AG08395 (cell line): ENCODE measurements around the gene MACF1.

ENCODE experiments used
- DNase-seq: peaks from one replicate; pipeline ENCODE4 v3.0.0; 2012; ENCODE audit warnings: mixed read lengths, low spot score

MACF1 gene

GRCh38 chr1:39213511-39214002 lies 9.1 kb downstream of the MACF1 start:
- DNase-seq: peak; percentile 41

DNA sequence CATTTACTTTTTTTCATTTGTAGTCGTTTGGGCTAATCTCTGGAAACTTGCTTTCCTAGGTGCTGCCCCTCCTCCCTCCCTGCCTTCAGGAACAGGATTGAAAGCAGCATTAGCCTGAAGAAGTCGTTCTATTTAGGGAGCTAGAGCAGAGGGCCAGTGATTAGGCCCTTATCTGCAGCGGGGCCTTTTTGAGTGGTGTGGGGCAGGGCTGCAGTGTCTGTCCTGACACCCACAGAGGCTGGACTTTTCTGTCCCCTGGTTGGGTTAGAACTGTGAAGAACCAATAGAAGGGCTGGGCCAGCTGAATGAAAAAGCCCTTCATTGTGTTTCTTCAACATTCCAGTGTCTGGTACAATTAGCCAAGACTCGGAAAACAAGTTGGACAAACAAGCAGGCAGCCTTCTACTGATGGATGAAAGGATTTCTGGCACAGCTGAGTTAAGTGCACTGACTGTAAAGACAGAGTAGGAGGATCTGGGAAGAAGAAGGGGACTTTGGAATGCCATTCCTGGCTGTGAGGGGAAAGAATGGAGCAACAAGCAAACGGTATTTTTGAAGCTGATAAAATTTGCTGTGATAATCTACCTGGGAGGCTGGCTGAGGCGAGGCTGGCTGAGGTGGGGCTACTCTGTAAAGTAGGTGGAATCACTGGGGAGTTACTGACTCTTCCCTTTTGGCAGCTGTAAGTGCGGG lies 9.7 kb downstream of the MACF1 start:
- no peak for DNase-seq

GRCh38 chr1:39214714-39214997 lies 10.2 kb downstream of the MACF1 start:
- no peak for DNase-seq

- no peak for DNase-seq
Measured at GRCh38 chr1:39214998-39215873, 10.7 kb downstream of the MACF1 start.

- DNase-seq: no peak
Measured at GRCh38 chr1:39216771-39217170, 12.3 kb downstream of the MACF1 start.

- no peak for DNase-seq
Measured at GRCh38 chr1:39220891-39221870, 16.7 kb downstream of the MACF1 start.

DNA sequence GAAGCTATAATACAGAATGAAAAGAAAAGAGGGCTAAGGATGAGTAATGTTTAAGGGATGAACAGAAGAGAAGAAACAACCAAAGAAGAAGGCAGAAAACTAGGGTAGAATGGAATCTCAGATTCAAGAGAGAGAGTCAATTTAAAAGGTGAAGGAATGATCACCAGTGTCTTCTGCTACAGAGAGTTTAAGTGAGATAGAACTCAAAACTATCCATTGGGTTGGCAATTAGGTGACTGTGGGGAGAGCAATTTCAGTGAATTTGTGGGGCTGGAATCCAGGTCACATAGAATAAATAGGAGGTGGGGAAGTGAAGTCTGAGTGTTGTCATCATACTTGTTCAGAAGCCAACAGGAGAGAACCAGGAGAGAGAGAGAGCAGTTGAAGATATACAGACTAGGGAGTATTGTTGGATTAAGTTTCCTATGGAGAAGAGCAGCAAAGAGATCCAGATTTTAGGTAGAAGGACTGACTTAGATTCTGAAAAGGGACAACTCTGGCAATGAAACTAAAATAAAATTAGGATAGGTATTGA lies 19.9 kb downstream of the MACF1 start:
- DNase-seq: no peak

GRCh38 chr1:39226836-39227235 lies 22.3 kb downstream of the MACF1 start:
- DNase-seq: no peak

- no peak for DNase-seq
Measured at GRCh38 chr1:39228252-39228651, 23.8 kb downstream of the MACF1 start.

DNA sequence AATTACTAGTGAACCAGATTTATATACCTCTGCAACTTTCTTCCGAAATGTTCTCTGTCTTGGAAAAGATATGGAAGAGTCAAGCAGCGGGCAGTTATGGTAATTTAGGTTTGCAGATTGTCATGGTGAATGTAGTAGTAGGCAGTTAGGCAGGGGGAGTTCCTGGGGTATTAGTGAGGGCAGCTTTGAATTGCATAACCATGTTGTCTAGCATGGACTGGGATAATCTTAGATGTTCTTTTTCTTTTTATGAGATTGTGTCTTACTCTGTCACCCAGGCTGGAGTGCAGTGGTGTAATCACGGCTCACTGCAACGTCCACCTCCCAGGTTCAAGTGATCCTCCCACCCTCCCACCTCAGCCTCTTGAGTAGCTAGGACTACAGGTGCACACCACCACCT lies 25.0 kb downstream of the MACF1 start:
- DNase-seq: no peak

- peak; percentile 65 for DNase-seq
Measured at GRCh38 chr1:39230261-39231190, 26.0 kb downstream of the MACF1 start.

DNA sequence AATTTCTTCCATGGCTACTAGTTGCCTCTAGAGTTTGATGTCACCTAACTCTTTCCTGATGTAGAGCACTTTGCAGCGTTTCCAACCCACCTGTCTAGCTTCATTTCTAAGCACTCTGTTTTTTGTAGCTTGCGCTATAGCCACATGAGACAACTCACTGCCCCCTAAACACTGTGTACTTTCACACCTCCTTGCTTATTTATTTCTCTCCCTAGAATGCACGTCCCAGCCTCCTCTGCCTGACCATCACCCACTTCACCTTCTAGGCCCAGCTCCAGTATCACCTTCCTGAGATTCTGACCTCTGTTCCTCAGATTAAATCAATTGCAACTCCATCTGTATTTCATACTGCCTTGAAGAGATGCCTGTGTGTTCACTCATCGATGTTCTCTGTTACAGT lies 32.5 kb downstream of the MACF1 start:
- no peak for DNase-seq

DNA sequence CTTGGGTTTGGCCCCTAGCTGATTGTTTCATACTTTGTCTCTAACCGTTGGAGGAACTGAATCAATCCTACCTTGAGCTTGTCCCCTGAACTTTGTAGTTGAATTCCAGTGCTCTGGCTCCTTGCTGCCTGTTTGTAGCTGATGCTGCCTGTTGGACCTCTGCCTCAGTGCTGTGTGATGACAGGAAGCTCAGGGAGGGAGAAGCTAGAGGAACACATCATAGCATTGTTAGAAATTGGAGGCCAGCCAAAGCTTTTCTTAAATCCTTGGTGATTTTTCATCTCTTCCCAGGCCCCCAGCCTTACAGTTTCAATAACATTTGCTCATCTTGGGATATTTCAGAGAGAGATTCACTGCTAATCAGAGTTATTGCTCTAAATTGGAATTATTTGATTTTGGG lies 34.0 kb downstream of the MACF1 start:
- peak; percentile 70 for DNase-seq

DNA sequence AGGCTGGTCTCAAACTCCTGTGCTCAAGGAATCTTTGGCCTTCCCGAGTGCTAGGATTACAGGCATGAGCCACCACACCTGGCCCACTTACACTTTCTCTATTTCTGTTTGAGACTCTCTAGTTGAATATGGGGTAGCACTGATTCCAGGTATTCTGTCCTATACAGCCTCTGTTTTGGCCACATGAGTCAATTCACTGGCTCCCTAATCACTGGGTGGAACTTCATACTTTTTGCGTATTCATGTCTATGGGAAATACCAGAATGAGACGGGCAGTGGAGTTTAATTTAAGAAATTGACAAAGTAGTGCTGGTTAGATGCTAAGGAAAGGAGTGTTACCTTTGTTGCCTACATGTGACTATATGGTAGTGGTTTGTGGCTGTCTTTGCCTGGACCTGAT lies 35.5 kb downstream of the MACF1 start:
- no peak for DNase-seq

GRCh38 chr1:39243302-39243701 lies 38.8 kb downstream of the MACF1 start:
- no peak for DNase-seq

DNA sequence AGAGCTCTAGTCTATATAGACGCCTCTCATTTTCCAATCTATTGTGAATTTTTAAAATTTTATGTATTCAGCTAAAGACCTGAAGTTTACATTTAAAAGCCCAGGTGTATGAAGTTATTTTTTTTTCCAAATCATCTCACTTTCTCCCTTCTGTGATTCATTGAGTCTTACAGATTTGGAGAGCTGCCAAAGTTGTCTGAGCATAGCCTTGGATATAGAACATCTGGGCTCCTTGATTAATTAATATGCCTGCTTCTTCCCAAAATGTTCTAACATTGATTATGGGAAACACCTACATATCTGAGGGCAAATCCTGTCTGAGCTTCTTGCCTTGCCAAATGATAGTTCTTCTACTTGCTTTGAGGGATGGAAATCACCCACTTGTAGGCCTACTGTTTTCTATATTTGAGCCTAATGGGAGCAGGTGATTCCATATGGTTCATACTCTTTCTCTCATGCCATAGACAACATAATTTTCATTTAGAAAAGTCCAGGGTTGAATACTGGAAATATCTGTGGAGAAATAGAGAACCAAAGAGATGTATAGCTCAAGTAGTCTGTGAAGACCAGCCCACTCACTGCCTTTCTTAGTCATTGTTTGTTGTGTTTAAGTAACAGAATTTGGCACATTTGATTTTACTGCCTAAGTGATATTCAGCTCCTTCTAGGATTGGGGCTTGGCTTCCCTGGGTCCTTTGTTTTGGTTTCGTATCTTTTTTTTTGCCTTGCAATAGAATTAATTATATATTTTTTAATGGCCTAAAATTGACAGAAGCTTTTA lies 46.2 kb downstream of the MACF1 start:
- DNase-seq: no peak

DNA sequence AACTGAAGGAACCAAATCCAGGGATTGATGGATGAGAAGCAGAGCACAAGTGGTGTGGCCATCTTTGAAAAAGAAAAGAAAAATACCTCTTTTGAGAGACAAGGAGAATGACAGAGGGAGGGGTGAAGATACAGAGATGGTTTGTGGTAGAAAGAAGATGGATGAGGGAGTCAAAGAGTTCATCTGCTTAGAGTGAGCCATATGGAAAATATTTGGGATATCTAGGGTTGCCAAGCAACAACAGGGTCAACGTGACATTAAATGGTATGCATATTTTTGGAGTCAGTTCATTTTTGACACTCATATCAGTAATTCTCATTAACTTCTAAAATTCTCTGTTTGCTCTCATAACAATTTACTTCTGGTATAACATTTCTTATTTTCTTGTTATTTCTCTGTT lies 50.7 kb downstream of the MACF1 start:
- peak; percentile 60 for DNase-seq

DNA sequence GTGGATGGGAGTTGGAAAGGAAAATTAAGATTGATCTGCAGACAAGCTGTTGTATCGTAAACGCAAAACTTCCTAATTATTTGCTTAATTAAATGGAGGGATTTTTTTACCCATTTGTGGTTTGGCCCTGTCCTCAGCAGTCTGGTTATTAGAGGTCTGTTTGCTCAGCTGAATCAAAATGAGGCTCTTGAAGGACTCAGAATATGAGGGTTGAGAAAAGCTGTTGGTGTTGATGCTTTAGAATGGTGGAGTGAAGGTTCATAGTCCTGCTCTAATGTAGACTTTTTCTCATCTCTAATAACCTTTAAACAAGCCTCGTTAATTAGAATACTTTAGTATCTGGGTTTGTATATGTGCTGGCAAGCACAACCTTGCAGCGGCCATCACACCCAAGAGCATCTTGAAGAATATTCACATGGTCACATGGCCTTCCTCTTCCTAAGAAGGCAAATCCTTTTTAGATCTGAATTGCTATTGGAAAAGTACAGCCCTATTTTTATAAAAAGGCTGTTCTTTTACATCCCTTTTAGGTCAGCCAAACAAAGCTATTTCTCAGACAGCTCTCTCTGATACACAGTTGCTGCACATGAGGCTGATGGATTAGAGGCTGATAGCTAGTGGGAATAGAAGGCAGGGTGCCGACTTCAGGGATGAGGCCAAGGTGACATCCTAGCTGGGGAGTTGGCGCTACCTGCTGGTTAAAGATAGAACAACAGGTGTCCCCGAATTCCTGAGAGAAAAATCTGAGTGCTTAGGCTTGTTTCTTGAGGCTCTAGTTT lies 53.8 kb downstream of the MACF1 start:
- peak; percentile 82 for DNase-seq

GRCh38 chr1:39258925-39259244 lies 54.4 kb downstream of the MACF1 start:
- no peak for DNase-seq
